H1 (cell line): ENCODE measurements around the gene NTRK2. TPM values are rescaled to one million over a fixed set of nuclear protein-coding genes. Genes with fewer than 3 reads are reported as not detected.

Source experiments
- CTCF ChIA-PET: fragments of 300-600 bp; sonication (Branson Sonifier 250); formaldehyde crosslinking; loops from one replicate; lab custom pipeline; 2021; ENCODE audit not compliant: partially characterized antibody; lab: Charles Lee
- POLR2A ChIA-PET: fragments of 300-600 bp; sonication (Branson Sonifier 250); formaldehyde crosslinking; loops from one replicate; lab custom pipeline; 2021; ENCODE audit warnings: inconsistent platforms; ENCODE audit not compliant: partially characterized antibody; lab: Charles Lee
- DNase-seq, 2 experiments: peaks; one replicate each; pipeline versions ENCODE4 v3.0.0 to v3.0.0-alpha.2; 2010 to 2022; ENCODE audit warnings: low spot score in 2 of 2, low read depth in 1 of 2, mixed read lengths in 1 of 2
- FAIRE-seq: peaks from 2 replicates; lab custom pipeline; 2011; peaks lifted over from hg19 to GRCh38; lab: Jason Lieb, UNC
- H2AFZ ChIP-seq: 2 replicates; pipeline ENCODE4 v1.8.1; 2012; ENCODE audit warnings: low read length, inconsistent platforms
- H2AK5ac ChIP-seq: 2 replicates; pipeline ENCODE4 v1.6.1; 2013; ENCODE audit warnings: low read depth, low read length
- H2BK120ac ChIP-seq: replicated peaks from 2 replicates; pipeline ENCODE3; 2013; ENCODE audit warnings: low read depth, low read length, inconsistent platforms
- H2BK12ac ChIP-seq: 2 replicates; pipeline ENCODE4 v1.6.1; 2013; ENCODE audit warnings: low read depth, low read length
- H2BK15ac ChIP-seq: 2 replicates; pipeline ENCODE4 v1.6.1; 2013; ENCODE audit warnings: low read length
- H2BK20ac ChIP-seq: 2 replicates; pipeline ENCODE4 v1.6.1; 2013; ENCODE audit warnings: low read length
- H2BK5ac ChIP-seq: 2 replicates; pipeline ENCODE4 v1.6.1; 2013; ENCODE audit warnings: low read depth, low read length
- H3K14ac ChIP-seq: 2 replicates; pipeline ENCODE4 v1.6.1; 2013; ENCODE audit warnings: inconsistent platforms; ENCODE audit not compliant: insufficient read length
- H3K18ac ChIP-seq: 2 replicates; pipeline ENCODE4 v1.6.1; 2013; ENCODE audit warnings: low read length; ENCODE audit errors: extremely low read depth
- H3K23ac ChIP-seq: 2 replicates; pipeline ENCODE4 v1.6.1; 2013; ENCODE audit warnings: inconsistent platforms; ENCODE audit not compliant: insufficient read length
- H3K23me2 ChIP-seq: 2 replicates; pipeline ENCODE4 v1.6.1; 2013; ENCODE audit warnings: low read depth, low read length
- H3K27ac ChIP-seq: 2 replicates; pipeline ENCODE4 v1.6.1; 2011; ENCODE audit warnings: low read depth, low read length, inconsistent platforms
- H3K27me3 ChIP-seq, 4 experiments: replicated peaks in 1 of 4; 1 replicate in 1 of 4; 2 replicates in 3 of 4; pipeline versions ENCODE4 v1.6.1 to v1.8.1; 2011 to 2013; ENCODE audit warnings: low read length in 3 of 4, mild to moderate bottlenecking in 3 of 4, inconsistent platforms in 2 of 4, mixed read lengths in 2 of 4, moderate library complexity in 1 of 4; ENCODE audit not compliant: control insufficient read depth in 3 of 4, insufficient read depth in 3 of 4; ENCODE audit errors: extremely low read depth in 1 of 4
- H3K36me3 ChIP-seq, 4 experiments: 2 replicates each; pipeline versions ENCODE4 v1.6.1 to v1.8.1; 2011 to 2013; ENCODE audit warnings: mild to moderate bottlenecking in 4 of 4, low read length in 3 of 4, moderate library complexity in 2 of 4, control low read depth in 1 of 4, inconsistent platforms in 1 of 4; ENCODE audit not compliant: insufficient read depth in 4 of 4, control insufficient read depth in 2 of 4
- H3K4ac ChIP-seq: replicated peaks from 2 replicates; pipeline ENCODE3; 2013; ENCODE audit warnings: low read length, low read depth, mixed read lengths, inconsistent platforms; ENCODE audit not compliant: insufficient read length
- H3K4me1 ChIP-seq, 4 experiments: replicated peaks in 1 of 4; 1 replicate in 1 of 4; 2 replicates in 3 of 4; pipeline versions ENCODE4 v1.6.1 to v1.8.1; 2011 to 2013; ENCODE audit warnings: low read length in 3 of 4, inconsistent platforms in 2 of 4, mixed read lengths in 1 of 4; ENCODE audit not compliant: insufficient read depth in 4 of 4, control insufficient read depth in 3 of 4
- H3K4me2 ChIP-seq, 2 experiments: 2 replicates each; pipeline versions ENCODE4 v1.6.1 to v1.8.1; 2011 to 2013; ENCODE audit warnings: low read depth in 2 of 2, low read length in 2 of 2, control low read depth in 1 of 2, inconsistent platforms in 1 of 2, mild to moderate bottlenecking in 1 of 2; ENCODE audit not compliant: insufficient read depth in 1 of 2
- H3K4me3 ChIP-seq, 4 experiments: fragments of 200-600, 300-600 bp in 1 of 4; sonication (generic), shearing (Covaris generic), sonication (Bioruptor Twin) in 1 of 4; 2 replicates each; pipeline versions ENCODE4 v1.5.1 to v1.8.1; 2011 to 2016; ENCODE audit warnings: low read length in 4 of 4, low read depth in 3 of 4, control low read depth in 2 of 4, inconsistent platforms in 2 of 4, mild to moderate bottlenecking in 2 of 4, mixed read lengths in 1 of 4, moderate library complexity in 1 of 4; ENCODE audit not compliant: insufficient read depth in 2 of 4; ENCODE audit errors: extremely low read depth in 1 of 4
- H3K56ac ChIP-seq: replicated peaks from 2 replicates; pipeline ENCODE3; 2013; ENCODE audit warnings: low read depth, mild to moderate bottlenecking, mixed read lengths, low read length, inconsistent platforms; ENCODE audit not compliant: insufficient read length
- H3K79me1 ChIP-seq: 2 replicates; pipeline ENCODE4 v1.6.1; 2013; ENCODE audit warnings: low read depth, low read length, control low read depth
- H3K79me2 ChIP-seq, 2 experiments: 2 replicates each; pipeline versions ENCODE4 v1.6.1 to v1.8.1; 2012 to 2013; ENCODE audit warnings: low read length in 2 of 2, mild to moderate bottlenecking in 2 of 2, inconsistent platforms in 1 of 2; ENCODE audit not compliant: insufficient read depth in 2 of 2, control insufficient read depth in 1 of 2
- H3K9ac ChIP-seq, 4 experiments: replicated peaks in 1 of 4; 1 replicate in 1 of 4; 2 replicates in 3 of 4; pipeline versions ENCODE4 v1.6.1 to v1.8.1; 2011 to 2013; ENCODE audit warnings: low read depth in 3 of 4, low read length in 3 of 4, control low read depth in 2 of 4, mild to moderate bottlenecking in 2 of 4, moderate library complexity in 2 of 4, inconsistent platforms in 1 of 4; ENCODE audit errors: extremely low read depth in 1 of 4
- H3K9me3 ChIP-seq, 2 experiments: 2 replicates each; pipeline versions ENCODE4 v1.6.1 to v1.8.1; 2012 to 2013; ENCODE audit warnings: mild to moderate bottlenecking in 2 of 2, moderate library complexity in 2 of 2, control low read depth in 1 of 2, inconsistent platforms in 1 of 2, low read depth in 1 of 2, low read length in 1 of 2, mixed read lengths in 1 of 2; ENCODE audit not compliant: insufficient read depth in 2 of 2
- H4K20me1 ChIP-seq, 2 experiments: replicated peaks in 1 of 2; 2 replicates each; pipeline versions ENCODE3 to v1.8.1; 2011 to 2013; ENCODE audit warnings: inconsistent platforms in 2 of 2, low read length in 2 of 2, mild to moderate bottlenecking in 1 of 2; ENCODE audit not compliant: insufficient read depth in 2 of 2, control insufficient read depth in 1 of 2
- H4K5ac ChIP-seq: 2 replicates; pipeline ENCODE4 v1.6.1; 2013; ENCODE audit warnings: low read length, low read depth, mixed read lengths, inconsistent platforms; ENCODE audit not compliant: insufficient read length
- H4K8ac ChIP-seq: 2 replicates; pipeline ENCODE4 v1.8.0; 2013; ENCODE audit warnings: mild to moderate bottlenecking, moderate library complexity, low read length, inconsistent platforms; ENCODE audit not compliant: insufficient read depth; ENCODE audit errors: extremely low read depth
- H4K91ac ChIP-seq: replicated peaks from 2 replicates; pipeline ENCODE3; 2013; ENCODE audit warnings: low read length, mixed read lengths, inconsistent platforms; ENCODE audit not compliant: insufficient read length
- BCL11A ChIP-seq, 2 experiments: IDR thresholded peaks; one replicate each; pipeline ENCODE4 v1.6.1; 2011; ENCODE audit warnings: low read depth in 2 of 2, low read length in 2 of 2, mild to moderate bottlenecking in 2 of 2
- CBX8 ChIP-seq: fragments of 300-800, 300-1000 bp; sonication (generic); IDR thresholded peaks from 2 replicates; pipeline ENCODE4 v1.7.1; 2016; ENCODE audit warnings: low read depth, low read length, borderline replicate concordance
- CREB1 ChIP-seq: IDR thresholded peaks from 2 replicates; pipeline ENCODE4 v1.6.1; 2012; ENCODE audit warnings: inconsistent platforms
- CTBP2 ChIP-seq: IDR thresholded peaks from 2 replicates; pipeline ENCODE4 v1.7.0; 2011; ENCODE audit warnings: borderline replicate concordance, mild to moderate bottlenecking, moderate library complexity, mixed read lengths, low read length; ENCODE audit not compliant: insufficient read depth, insufficient read length
- JUND ChIP-seq: IDR thresholded peaks from 2 replicates; pipeline ENCODE4 v1.6.1; 2011; ENCODE audit warnings: mild to moderate bottlenecking, improper control_type of control experiment, low read length
- KDM1A ChIP-seq: fragments of 200-600, 300-600 bp; sonication (generic); IDR thresholded peaks from 2 replicates; pipeline ENCODE4 v1.7.1; 2016; ENCODE audit warnings: mild to moderate bottlenecking, low read length, borderline replicate concordance
- MAFK ChIP-seq: IDR thresholded peaks from 2 replicates; pipeline ENCODE4 v1.6.1; 2012; ENCODE audit warnings: low read depth, mild to moderate bottlenecking, improper control_type of control experiment, low read length
- POLR2AphosphoS5 ChIP-seq: IDR thresholded peaks from 2 replicates; pipeline ENCODE4 v1.6.1; 2011; ENCODE audit warnings: low read depth, low read length
- RAD21 ChIP-seq, 2 experiments: IDR thresholded peaks in 1 of 2; conservative IDR thresholded peaks in 1 of 2; 2 replicates each; pipeline ENCODE4 v1.6.1; 2011; ENCODE audit warnings: low read depth in 2 of 2, low read length in 2 of 2, improper control_type of control experiment in 1 of 2, inconsistent platforms in 1 of 2, mild to moderate bottlenecking in 1 of 2, moderate library complexity in 1 of 2
- RFX5 ChIP-seq: IDR thresholded peaks from 2 replicates; pipeline ENCODE4 v1.6.1; 2011; ENCODE audit warnings: low read depth, low read length, improper control_type of control experiment, borderline replicate concordance
- SRF ChIP-seq: IDR thresholded peaks from 2 replicates; pipeline ENCODE4 v1.6.1; 2011; ENCODE audit warnings: mild to moderate bottlenecking, low read depth, low read length, moderate library complexity
- TAF1 ChIP-seq: IDR thresholded peaks from 2 replicates; pipeline ENCODE4 v1.6.1; 2011; ENCODE audit warnings: mild to moderate bottlenecking, low read depth, low read length
- TCF12 ChIP-seq: IDR thresholded peaks from 2 replicates; pipeline ENCODE4 v1.6.1; 2011; ENCODE audit warnings: low read depth, mild to moderate bottlenecking, low read length
- TEAD4 ChIP-seq: IDR thresholded peaks from 2 replicates; pipeline ENCODE4 v1.6.1; 2012; ENCODE audit warnings: low read depth, low read length, inconsistent platforms, mixed read lengths
- YY1 ChIP-seq: IDR thresholded peaks from 2 replicates; pipeline ENCODE4 v1.6.1; 2011; ENCODE audit warnings: low read depth, mild to moderate bottlenecking, low read length
- WGBS, 2 experiments: shearing (Covaris generic) in 1 of 2; methylation state at CpG; one replicate each; pipeline versions ENCODE4 v1.1.6 to v1.1.7; 2013 to 2015; ENCODE audit warnings: low lambda C conversion rate in 2 of 2, mixed read lengths in 2 of 2, inconsistent platforms in 1 of 2, low coverage in 1 of 2, missing lambda C conversion rate in 1 of 2; ENCODE audit not compliant: insufficient replicate concordance in 2 of 2, insufficient coverage in 1 of 2, insufficient read length in 1 of 2; ENCODE audit errors: extremely low coverage in 1 of 2, missing lambda C conversion rate in 1 of 2; 5-methylcytosine and 5-hydroxymethylcytosine counted together
- polyA plus RNA-seq, 7 experiments: library from polyadenylated mRNA; depleted of rRNA in 3 of 7; stranded (reverse) in 5 of 7; unstranded in 2 of 7; fragments of >200 nt in 5 of 7; fragments of 200-250 nt in 2 of 7; gene quantifications; 1 replicate in 5 of 7; 2 replicates in 1 of 7; 4 replicates in 1 of 7; pipeline versions ENCODE4 v1.2.1 to v1.2.3, GENCODE V29; 2011 to 2013; ENCODE audit warnings: missing spikeins in 2 of 7, mixed read lengths in 2 of 7
- total RNA-seq: library from RNA; stranded (reverse); fragmentation: NEBNext Ultra II Directional; extraction: Animal tissue kit (Norgen Biotek cat#: 25700); gene quantifications from 2 replicates; pipeline ENCODE4 v1.2.1, GENCODE V29; 2021

The NTRK2 gene
- total and polyA plus RNA-seq, 2 of the 8 experiments (the other 6 are each of a cell fraction or from before 2014, with no cell fraction given) = 0.03 to 0.04 TPM

DNA sequence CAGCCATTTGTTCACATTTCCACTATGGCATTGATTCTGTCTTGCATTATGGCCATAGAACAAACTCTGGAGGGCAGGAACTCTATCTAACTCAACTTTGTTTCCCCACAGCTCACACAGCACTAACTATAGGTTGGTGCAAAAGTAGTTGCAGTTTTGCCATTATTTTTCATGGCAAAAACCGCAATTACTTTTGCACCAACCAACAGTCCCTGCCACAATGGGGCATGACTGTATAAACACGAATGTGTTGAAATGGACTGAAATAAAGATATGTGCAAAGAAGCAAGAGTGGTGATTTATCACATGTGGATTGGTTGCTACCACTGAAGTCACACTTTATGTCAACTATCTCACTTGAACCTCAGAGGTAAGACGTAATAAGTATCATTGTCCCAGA is 338.7 kb downstream of the NTRK2 start:
- no peaks in the 10 kb centered on the region for H3K23me2 ChIP-seq
- no peaks in the 10 kb centered on the region for H3K9me3 ChIP-seq
- no peaks in the 10 kb centered on the region; a peak in 1 of 4 replicates for H3K79me2 ChIP-seq
- no peak overlapping the region for H2BK20ac ChIP-seq
- H3K4me3 ChIP-seq = no peak overlapping the region
- H3K27ac ChIP-seq = no peak overlapping the region
- no peak overlapping the region for H3K18ac ChIP-seq
- CTCF ChIA-PET = no interaction called here
- no peaks in the 10 kb centered on the region for H4K20me1 ChIP-seq
- POLR2A ChIA-PET = no interaction called here
- H3K4me2 ChIP-seq = no peak overlapping the region
- H2AK5ac ChIP-seq = no peak overlapping the region
- H2BK15ac ChIP-seq = no peak overlapping the region
- no peak overlapping the region for H3K56ac ChIP-seq
- 90% methylated on average over 3 of the region's 3 CpGs; no CpG with 5 or more reads in 1 of the 2 experiments for WGBS, 2 experiments
- peaks cover 0 to 7% (median 4%) of the 10 kb centered on the region in 4 experiments; a peak in 3 of 7 replicates for H3K4me1 ChIP-seq
- no peak overlapping the region for H2BK5ac ChIP-seq
- no peak overlapping the region for H4K8ac ChIP-seq
- H3K4ac ChIP-seq = no peak overlapping the region
- no peak for FAIRE-seq
- no peak overlapping the region for H4K5ac ChIP-seq
- H3K9ac ChIP-seq = no peak overlapping the region
- no peak overlapping the region for H2BK120ac ChIP-seq
- H3K27me3 ChIP-seq = peaks cover 0 to 2% (median 0%) of the 10 kb centered on the region in 4 experiments; a peak in 2 of 7 replicates
- H2BK12ac ChIP-seq = no peak overlapping the region
- H4K91ac ChIP-seq = no peak overlapping the region
- H2AFZ ChIP-seq = no peak overlapping the region
- DNase-seq = no peak
- H3K23ac ChIP-seq = no peak overlapping the region
- H3K36me3 ChIP-seq = no peaks in the 10 kb centered on the region
- H3K14ac ChIP-seq = no peak overlapping the region
- no peaks in the 10 kb centered on the region for H3K79me1 ChIP-seq
- TF ChIP-seq RAD21 (IDR thresholded peaks at IDR 0.05 in 1 of 2, conservative IDR thresholded peaks at IDR 0.05 in 1 of 2; ENCODE audit: low read depth in 2 of 2, low read length in 2 of 2) (no peak), BCL11A (IDR thresholded peaks at IDR 0.05; ENCODE audit: low read depth in 2 of 2, low read length in 2 of 2) (no peak), CREB1 (no peak), CBX8 (no peak), CTBP2 (no peak), TEAD4 (no peak), TAF1 (no peak), JUND (no peak), SRF (no peak), POLR2AphosphoS5 (no peak), RFX5 (no peak), YY1 (no peak), KDM1A (no peak), MAFK (no peak), TCF12 (no peak)
